Measurements from ENCODE around the gene SLC9A2. TPM values are rescaled to one million over a fixed set of nuclear protein-coding genes. Genes with fewer than 3 reads are reported as not detected.
A peak's percentile ranks its signal among the peaks of the same experiment; 100 is the strongest.

Gene SLC9A2
- total RNA-seq, 1 donor from 2014 or later: 3.4 TPM

DNA sequence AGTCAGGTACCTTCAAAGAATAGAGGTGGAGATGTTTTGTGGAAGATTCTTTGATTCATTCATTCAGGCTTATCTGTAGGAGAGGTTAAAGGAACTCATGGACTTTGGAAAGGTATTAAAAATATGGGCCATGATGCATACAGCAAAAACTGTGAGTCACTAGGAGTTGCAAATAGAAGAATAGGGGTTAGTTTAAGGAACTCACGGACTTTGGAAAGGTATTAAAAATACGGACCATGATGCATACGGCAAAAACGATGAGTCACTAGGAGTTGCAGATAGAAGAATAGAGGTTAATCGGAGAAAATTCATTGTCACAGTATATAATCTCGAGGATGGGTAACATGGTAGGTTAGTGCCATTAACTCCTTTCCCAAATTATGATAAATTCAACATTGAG is 41.2 kb downstream of the SLC9A2 start:
- no peak for TF ChIP-seq CTCF (IDR thresholded peaks at IDR 0.05; ENCODE audit: insufficient read depth, low read length, poor library complexity, severe bottlenecking)
- H3K27me3 ChIP-seq (ENCODE audit: control insufficient read depth, insufficient read depth, low read length): no peaks in the 10 kb centered on the region
- DNase-seq (ENCODE audit: low read depth): no peak
- no peak overlapping the region for H3K4me3 ChIP-seq (ENCODE audit: low read depth, low read length)
- H3K36me3 ChIP-seq (ENCODE audit: control insufficient read depth, insufficient read depth, low read length): no peaks in the 10 kb centered on the region

GRCh38 chr2:102661846-102662245 is 42.5 kb downstream of the SLC9A2 start:
- H3K36me3 ChIP-seq (ENCODE audit: control insufficient read depth, insufficient read depth, low read length): no peaks in the 10 kb centered on the region
- no peak for DNase-seq (ENCODE audit: low read depth)
- TF ChIP-seq CTCF (IDR thresholded peaks at IDR 0.05; ENCODE audit: insufficient read depth, low read length, poor library complexity, severe bottlenecking): no peak

GRCh38 chr2:102662833-102663232 is 43.5 kb downstream of the SLC9A2 start:
- Histone ChIP-seq H3K4me3 (ENCODE audit: low read depth, low read length) (no peak overlapping the region), H3K27me3 (ENCODE audit: control insufficient read depth, insufficient read depth, low read length) (no peaks in the 10 kb centered on the region), H3K36me3 (ENCODE audit: control insufficient read depth, insufficient read depth, low read length) (no peaks in the 10 kb centered on the region)
- no peak for TF ChIP-seq CTCF (IDR thresholded peaks at IDR 0.05; ENCODE audit: insufficient read depth, low read length, poor library complexity, severe bottlenecking)
- no peak for DNase-seq (ENCODE audit: low read depth)

More at GRCh38 chr2:102661846-102662245, 42.5 kb downstream of the SLC9A2 start:
- Histone ChIP-seq H3K4me3 (ENCODE audit: low read depth, low read length) (no peak overlapping the region), H3K27me3 (ENCODE audit: control insufficient read depth, insufficient read depth, low read length) (no peaks in the 10 kb centered on the region)

GRCh38 chr2:102663381-102663780 is 44.0 kb downstream of the SLC9A2 start:
- no peak for TF ChIP-seq CTCF (IDR thresholded peaks at IDR 0.05; ENCODE audit: insufficient read depth, low read length, poor library complexity, severe bottlenecking)
- no peak for DNase-seq (ENCODE audit: low read depth)
- Histone ChIP-seq H3K36me3 (ENCODE audit: control insufficient read depth, insufficient read depth, low read length) (no peaks in the 10 kb centered on the region), H3K27me3 (ENCODE audit: control insufficient read depth, insufficient read depth, low read length) (no peaks in the 10 kb centered on the region), H3K4me3 (ENCODE audit: low read depth, low read length) (no peak overlapping the region)

- Histone ChIP-seq H3K4me3 (ENCODE audit: low read depth, low read length) (no peak overlapping the region), H3K27me3 (ENCODE audit: control insufficient read depth, insufficient read depth, low read length) (no peaks in the 10 kb centered on the region), H3K36me3 (ENCODE audit: control insufficient read depth, insufficient read depth, low read length) (no peaks in the 10 kb centered on the region)
- DNase-seq (ENCODE audit: low read depth): peak; percentile 88
- no peak for TF ChIP-seq CTCF (IDR thresholded peaks at IDR 0.05; ENCODE audit: insufficient read depth, low read length, poor library complexity, severe bottlenecking)
These were observed 45.1 kb downstream of the SLC9A2 start for GRCh38 chr2:102664471-102664909.

GRCh38 chr2:102667072-102667471 is 47.7 kb downstream of the SLC9A2 start:
- no peak for DNase-seq (ENCODE audit: low read depth)

More at GRCh38 chr2:102667072-102667471, 47.7 kb downstream of the SLC9A2 start:
- Histone ChIP-seq H3K4me3 (ENCODE audit: low read depth, low read length) (no peak overlapping the region), H3K36me3 (ENCODE audit: control insufficient read depth, insufficient read depth, low read length) (no peaks in the 10 kb centered on the region), H3K27me3 (ENCODE audit: control insufficient read depth, insufficient read depth, low read length) (no peaks in the 10 kb centered on the region)
- no peak for TF ChIP-seq CTCF (IDR thresholded peaks at IDR 0.05; ENCODE audit: insufficient read depth, low read length, poor library complexity, severe bottlenecking)

All from kidney epithelial cell (primary cell).